CD14-positive monocyte (primary cell): ENCODE results near the gene HNRNPA2B1. TPM values are rescaled to one million over a fixed set of nuclear protein-coding genes. Genes with fewer than 3 reads are reported as not detected.

Experiments used
- DNase-seq, 3 donors: peaks; one replicate each; pipeline ENCODE4 v3.0.0-alpha.2; 2011 to 2022
- H2AFZ ChIP-seq: 2 replicates; pipeline ENCODE4 v1.6.0; 2012; ENCODE audit warnings: mild to moderate bottlenecking, low read depth, low read length, inconsistent platforms; ENCODE audit not compliant: insufficient read depth, poor library complexity, severe bottlenecking
- H3K27ac ChIP-seq, 2 donors: 1 replicate in 1 of 2; 2 replicates in 1 of 2; pipeline ENCODE4 v1.5.1; 2012 to 2013; ENCODE audit warnings: low read length in 2 of 2, control low read depth in 1 of 2, inconsistent platforms in 1 of 2, low read depth in 1 of 2, mild to moderate bottlenecking in 1 of 2
- H3K27me3 ChIP-seq, 2 donors: one replicate each; pipeline versions ENCODE4 v1.6.0 to v1.6.1; 2011 to 2013; ENCODE audit warnings: low read length in 2 of 2; ENCODE audit not compliant: control insufficient read depth in 2 of 2, insufficient read depth in 2 of 2
- H3K36me3 ChIP-seq, 2 donors: replicated peaks in 1 of 2; 1 replicate in 1 of 2; 2 replicates in 1 of 2; pipeline versions ENCODE4 v1.5.1 to v1.6.1; 2012 to 2013; ENCODE audit warnings: low read length in 2 of 2, control low read depth in 1 of 2, inconsistent platforms in 1 of 2, mild to moderate bottlenecking in 1 of 2; ENCODE audit not compliant: insufficient read depth in 2 of 2, control insufficient read depth in 1 of 2
- H3K4me1 ChIP-seq, 2 donors: 1 replicate in 1 of 2; 2 replicates in 1 of 2; pipeline versions ENCODE4 v1.5.1 to v1.6.1; 2012 to 2013; ENCODE audit warnings: low read length in 2 of 2, control low read depth in 1 of 2, inconsistent platforms in 1 of 2, mild to moderate bottlenecking in 1 of 2, moderate library complexity in 1 of 2; ENCODE audit not compliant: insufficient read depth in 2 of 2, control insufficient read depth in 1 of 2
- H3K4me2 ChIP-seq: replicated peaks from 2 replicates; pipeline ENCODE3; 2012; ENCODE audit warnings: low read length, moderate library complexity, mild to moderate bottlenecking; ENCODE audit not compliant: poor library complexity, severe bottlenecking; ENCODE audit errors: extremely low read depth
- H3K4me3 ChIP-seq, 3 experiments: fragments of 200-600 bp in 1 of 3; sonication (generic) in 1 of 3; replicated peaks in 1 of 3; 1 replicate in 2 of 3; 2 replicates in 1 of 3; pipeline ENCODE4 v1.5.1; 2011 to 2013; ENCODE audit warnings: low read length in 3 of 3, mild to moderate bottlenecking in 3 of 3, control low read depth in 2 of 3, low read depth in 2 of 3, inconsistent platforms in 1 of 3, moderate library complexity in 1 of 3
- H3K79me2 ChIP-seq: 2 replicates; pipeline ENCODE4 v1.6.0; 2012; ENCODE audit warnings: mild to moderate bottlenecking, control low read depth, inconsistent platforms, low read length, moderate library complexity; ENCODE audit not compliant: insufficient read depth
- H3K9ac ChIP-seq: 2 replicates; pipeline ENCODE4 v1.6.0; 2017; ENCODE audit warnings: low read length, mild to moderate bottlenecking; ENCODE audit not compliant: insufficient read depth, poor library complexity, severe bottlenecking
- H3K9me3 ChIP-seq, 2 donors: replicated peaks in 1 of 2; 1 replicate in 1 of 2; 2 replicates in 1 of 2; pipeline versions ENCODE4 v1.5.1 to v1.6.1; 2012 to 2013; ENCODE audit warnings: low read length in 2 of 2, control low read depth in 1 of 2; ENCODE audit not compliant: control insufficient read depth in 1 of 2, insufficient read depth in 1 of 2
- H4K20me1 ChIP-seq: 2 replicates; pipeline ENCODE4 v1.6.0; 2012; ENCODE audit warnings: mild to moderate bottlenecking, low read length, control low read depth, moderate library complexity; ENCODE audit not compliant: insufficient read depth
- H3K27ac Mint-ChIP-seq, 7 donors: one replicate each; pipeline ENCODE4 v1.8.0; 2020; ENCODE audit warnings: mild to moderate bottlenecking in 7 of 7, mixed read lengths in 7 of 7, moderate library complexity in 6 of 7, inconsistent platforms in 2 of 7
- H3K27me3 Mint-ChIP-seq, 3 donors: one replicate each; pipeline ENCODE4 v1.8.0; 2021 to 2022; ENCODE audit warnings: low read depth in 3 of 3, mild to moderate bottlenecking in 3 of 3, mixed read lengths in 3 of 3, moderate library complexity in 3 of 3, inconsistent platforms in 1 of 3
- H3K36me3 Mint-ChIP-seq, 2 donors: one replicate each; pipeline ENCODE4 v1.8.0; 2020; ENCODE audit warnings: mixed read lengths in 2 of 2, inconsistent platforms in 1 of 2, mild to moderate bottlenecking in 1 of 2
- H3K4me1 Mint-ChIP-seq: one replicate; pipeline ENCODE4 v1.8.0; 2020; ENCODE audit warnings: mild to moderate bottlenecking, mixed read lengths
- H3K4me3 Mint-ChIP-seq, 2 donors: one replicate each; pipeline ENCODE4 v1.8.0; 2020; ENCODE audit warnings: mild to moderate bottlenecking in 2 of 2, mixed read lengths in 2 of 2, moderate library complexity in 1 of 2
- H3K9me3 Mint-ChIP-seq, 7 donors: one replicate each; pipeline ENCODE4 v1.8.0; 2020 to 2022; ENCODE audit warnings: mixed read lengths in 7 of 7, mild to moderate bottlenecking in 6 of 7, moderate library complexity in 6 of 7, inconsistent platforms in 2 of 7
- WGBS: methylation state at CpG from one replicate; pipeline ENCODE4 v1.1.5; 2013; ENCODE audit warnings: missing lambda C conversion rate; ENCODE audit not compliant: insufficient coverage; 5-methylcytosine and 5-hydroxymethylcytosine counted together
- intact Hi-C, 2 donors: fragments of 100-400 bp; cut with micrococcal nuclease; formaldehyde crosslinking; loops; one replicate each; pipeline versions ENCODE4 v1.15.0 to v1.15.1; 2023
- polyA plus RNA-seq, 3 donors: library from polyadenylated mRNA; depleted of rRNA in 1 of 3; unstranded in 2 of 3; stranded (reverse) in 1 of 3; fragments of 300-500 nt in 2 of 3; fragments of >200 nt in 1 of 3; fragmentation: Illumina TruSeq in 2 of 3; gene quantifications; 1 replicate in 2 of 3; 2 replicates in 1 of 3; pipeline ENCODE4 v1.2.3, GENCODE V29; 2012 to 2021
- TF ChIP-seq, protein P1 (sequence below): fragments of 200-600 bp; IDR thresholded peaks from one replicate; pipeline ENCODE4 v1.8.0; 2022; ENCODE audit warnings: antibody characterized with exemption, mild to moderate bottlenecking

The HNRNPA2B1 gene
- polyA plus RNA-seq, 3 donors, result 249 to 391 (median 269) TPM

DNA sequence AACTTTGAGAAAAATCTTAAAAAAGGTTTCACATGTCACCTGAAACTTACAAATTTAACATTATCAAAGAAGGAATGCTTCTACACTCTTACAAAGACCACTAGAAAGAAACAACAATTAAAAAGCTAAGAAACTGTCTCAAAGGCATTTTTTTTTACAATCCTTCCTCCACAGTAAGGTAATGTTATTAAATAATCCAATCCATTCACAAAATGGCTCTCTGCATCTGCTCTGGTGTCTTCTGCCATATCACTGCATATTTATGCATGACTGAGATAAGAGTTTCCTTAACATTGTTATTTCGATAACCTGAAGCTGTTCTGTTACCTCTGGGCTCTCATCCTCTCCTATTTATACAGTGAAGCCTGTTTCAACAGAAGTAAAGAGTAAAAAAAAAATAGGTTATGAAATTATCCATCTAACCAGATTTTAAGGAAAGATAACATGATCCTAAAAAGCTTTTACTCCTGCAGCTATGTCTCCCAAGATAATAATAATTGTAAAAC, 8.5 kb downstream of the HNRNPA2B1 start:
- WGBS, result no CpG with 5 or more reads among the region's 1 CpG

DNA sequence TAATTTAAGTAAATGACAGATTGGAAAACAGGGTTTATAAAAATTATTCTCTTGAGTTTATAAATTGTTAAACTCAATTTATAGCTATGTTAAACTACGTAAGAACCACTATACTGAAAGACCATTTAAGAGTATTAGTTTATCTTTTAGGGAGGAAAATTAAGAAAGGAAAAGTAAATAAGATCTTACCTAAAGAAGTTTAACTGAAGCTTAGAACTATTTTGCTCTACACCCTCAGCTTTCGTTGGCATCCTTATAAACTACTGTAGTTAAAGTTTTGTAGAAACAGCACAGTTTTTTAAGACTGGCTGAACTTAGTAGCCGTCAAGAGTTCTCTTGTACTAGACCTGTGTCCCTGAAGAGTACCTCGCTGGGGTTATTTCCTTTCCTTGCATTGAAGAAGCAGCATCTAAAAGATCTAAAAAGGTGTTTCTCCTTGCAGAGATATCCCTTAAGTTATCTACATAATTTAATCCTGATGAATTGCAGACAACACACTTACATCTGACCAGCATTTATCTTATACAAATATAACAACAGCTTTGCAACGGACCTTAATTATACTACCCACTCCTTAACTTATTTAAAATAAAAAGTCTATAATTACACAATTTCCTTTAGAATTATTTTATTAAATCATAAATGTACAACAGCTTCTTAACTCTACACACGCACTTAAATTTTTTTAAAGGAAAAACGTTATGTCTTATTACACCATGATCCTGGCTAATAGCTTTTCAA, 9.1 kb downstream of the HNRNPA2B1 start:
- H3K27ac ChIP-seq, result no peak overlapping the region
- no peak overlapping the region for H3K4me3 ChIP-seq
- H3K36me3 Mint-ChIP-seq, result peaks cover 69 to 80% of the 10 kb centered on the region in 2 donors
- no peaks in the 10 kb centered on the region for H3K9me3 ChIP-seq
- 60% methylated on average over 1 of the region's 7 CpGs for WGBS
- intact Hi-C loops, result loop anchor here (1.0 to 10.0 kb wide), 3 partner anchors 8 to 123 kb away; no protein-coding TSS in a partner anchor
- no peaks in the 10 kb centered on the region for H3K27me3 ChIP-seq
- H3K27me3 Mint-ChIP-seq, result no peaks in the 10 kb centered on the region
- H3K4me3 Mint-ChIP-seq, result no peak overlapping the region
- H3K4me2 ChIP-seq, result no peak overlapping the region
- H2AFZ ChIP-seq, result no peak overlapping the region
- peaks cover 75 to 83% of the 10 kb centered on the region in 2 donors for H3K36me3 ChIP-seq
- H4K20me1 ChIP-seq, result peaks cover 100% of the 10 kb centered on the region
- H3K27ac Mint-ChIP-seq, result no peak overlapping the region
- H3K4me1 ChIP-seq, result peaks cover 33 to 44% of the 10 kb centered on the region in 2 donors
- H3K9me3 Mint-ChIP-seq, result no peaks in the 10 kb centered on the region
- H3K9ac ChIP-seq, result no peak overlapping the region
- TF ChIP-seq, protein P1, sequence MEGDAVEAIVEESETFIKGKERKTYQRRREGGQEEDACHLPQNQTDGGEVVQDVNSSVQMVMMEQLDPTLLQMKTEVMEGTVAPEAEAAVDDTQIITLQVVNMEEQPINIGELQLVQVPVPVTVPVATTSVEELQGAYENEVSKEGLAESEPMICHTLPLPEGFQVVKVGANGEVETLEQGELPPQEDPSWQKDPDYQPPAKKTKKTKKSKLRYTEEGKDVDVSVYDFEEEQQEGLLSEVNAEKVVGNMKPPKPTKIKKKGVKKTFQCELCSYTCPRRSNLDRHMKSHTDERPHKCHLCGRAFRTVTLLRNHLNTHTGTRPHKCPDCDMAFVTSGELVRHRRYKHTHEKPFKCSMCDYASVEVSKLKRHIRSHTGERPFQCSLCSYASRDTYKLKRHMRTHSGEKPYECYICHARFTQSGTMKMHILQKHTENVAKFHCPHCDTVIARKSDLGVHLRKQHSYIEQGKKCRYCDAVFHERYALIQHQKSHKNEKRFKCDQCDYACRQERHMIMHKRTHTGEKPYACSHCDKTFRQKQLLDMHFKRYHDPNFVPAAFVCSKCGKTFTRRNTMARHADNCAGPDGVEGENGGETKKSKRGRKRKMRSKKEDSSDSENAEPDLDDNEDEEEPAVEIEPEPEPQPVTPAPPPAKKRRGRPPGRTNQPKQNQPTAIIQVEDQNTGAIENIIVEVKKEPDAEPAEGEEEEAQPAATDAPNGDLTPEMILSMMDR, result no peak
- DNase-seq, result no peak
- peaks cover 73% of the 10 kb centered on the region for H3K79me2 ChIP-seq
- peaks cover 63% of the 10 kb centered on the region for H3K4me1 Mint-ChIP-seq

More for the DNA sequence above, 8.5 kb downstream of the HNRNPA2B1 start:
- H3K9me3 Mint-ChIP-seq, result no peaks in the 10 kb centered on the region
- no peak for DNase-seq
- peaks cover 64% of the 10 kb centered on the region for H3K4me1 Mint-ChIP-seq
- H3K4me3 ChIP-seq, result no peak overlapping the region
- H3K9ac ChIP-seq, result no peak overlapping the region
- no peaks in the 10 kb centered on the region for H3K27me3 Mint-ChIP-seq
- no peak overlapping the region for H3K27ac ChIP-seq
- peak overlapping the region in 2 of 7 donors; percentile 8 to 68 for H3K27ac Mint-ChIP-seq
- H3K79me2 ChIP-seq, result peaks cover 79% of the 10 kb centered on the region
- no peaks in the 10 kb centered on the region for H3K9me3 ChIP-seq
- peaks cover 100% of the 10 kb centered on the region for H4K20me1 ChIP-seq
- H3K36me3 Mint-ChIP-seq, result peaks cover 75 to 84% of the 10 kb centered on the region in 2 donors
- no peak overlapping the region for H2AFZ ChIP-seq
- H3K4me3 Mint-ChIP-seq, result no peak overlapping the region
- intact Hi-C loops, result loop anchor here (1.0 to 10.0 kb wide), 3 partner anchors 7 to 123 kb away; no protein-coding TSS in a partner anchor
- H3K27me3 ChIP-seq, result no peaks in the 10 kb centered on the region
- TF ChIP-seq, protein P1, result no peak
- peaks cover 39 to 50% of the 10 kb centered on the region in 2 donors for H3K4me1 ChIP-seq
- peaks cover 82 to 89% of the 10 kb centered on the region in 2 donors for H3K36me3 ChIP-seq
- H3K4me2 ChIP-seq, result no peak overlapping the region
